ENCODE measurements around the gene HAS3. TPM values are rescaled to one million over a fixed set of nuclear protein-coding genes. Genes with fewer than 3 reads are reported as not detected.
A peak's percentile ranks its signal among the peaks of the same experiment; 100 is the strongest.

The HAS3 gene
- total RNA-seq, 1 experiment from 2014 or later, result 100 TPM

DNA sequence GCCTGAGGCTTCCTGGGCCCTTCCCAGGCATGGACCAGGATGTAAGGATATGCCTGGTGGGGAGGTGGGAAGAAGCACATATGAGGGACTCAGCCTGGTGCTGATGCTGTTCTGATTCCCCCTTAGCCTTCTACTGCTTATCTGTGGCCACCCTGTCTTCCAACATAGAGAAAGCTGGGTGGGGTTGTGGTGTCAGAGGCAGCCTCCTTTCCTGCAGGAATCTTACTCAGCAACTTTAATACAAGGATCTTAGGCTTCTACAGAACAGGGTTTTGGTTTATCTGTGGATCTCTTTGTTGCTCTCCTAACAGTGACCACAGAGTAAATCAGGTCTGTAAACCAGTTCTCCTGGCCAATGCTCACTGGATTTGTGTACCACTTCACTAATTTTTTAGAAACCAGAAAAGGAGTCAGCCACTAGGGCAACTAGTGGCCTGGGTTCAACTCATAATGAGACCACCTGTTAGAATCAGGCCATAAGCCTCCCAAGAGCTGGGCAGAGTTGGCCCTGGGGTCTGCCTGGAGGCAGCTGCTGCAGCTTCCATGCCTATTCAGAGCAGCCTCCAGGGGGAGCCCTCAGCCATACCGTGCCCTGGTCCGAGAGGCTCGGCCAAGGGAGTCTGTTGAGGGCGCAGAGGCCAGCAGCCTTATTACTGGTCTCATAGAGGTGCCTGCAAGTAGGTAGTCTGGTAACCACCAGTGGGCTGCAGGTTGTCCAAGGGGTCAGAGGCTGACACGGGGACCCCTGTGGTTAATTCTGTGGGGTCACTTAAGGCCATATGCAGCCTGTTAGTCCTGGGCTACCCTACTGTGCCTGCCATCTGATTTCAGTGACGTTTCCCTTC lies 7.1 kb downstream of the HAS3 start:
- H3K27me3 ChIP-seq (ENCODE audit: insufficient read depth, low read length), result no peaks in the 10 kb centered on the region
- H4K8ac ChIP-seq (replicated peaks; ENCODE audit: insufficient read length, low read depth, low read length), result no peak overlapping the region
- no peak overlapping the region for H3K4ac ChIP-seq (ENCODE audit: low read depth, low read length)
- no peak overlapping the region for H3K9ac ChIP-seq (ENCODE audit: extremely low read depth, insufficient read length, low read length)
- H2BK12ac ChIP-seq (ENCODE audit: insufficient read length, low read depth, low read length), result no peak overlapping the region
- Mint-ChIP-seq H3K36me3 (ENCODE audit: insufficient read depth in 1 of 3, low read depth in 3 of 3) (peaks cover 62 to 86% (median 74%) of the 10 kb centered on the region in 3 experiments), H3K4me3 (no peak overlapping the region), H3K4me1 (peaks cover 21 to 32% of the 10 kb centered on the region in 2 experiments), H3K27ac (peak overlapping the region in 2 of 3 experiments; percentile 74 to 88; a peak in 2 of 7 replicates), H3K27me3 (ENCODE audit: low read depth) (no peaks in the 10 kb centered on the region), H3K9me3 (no peaks in the 10 kb centered on the region)
- TF ChIP-seq, protein P1, sequence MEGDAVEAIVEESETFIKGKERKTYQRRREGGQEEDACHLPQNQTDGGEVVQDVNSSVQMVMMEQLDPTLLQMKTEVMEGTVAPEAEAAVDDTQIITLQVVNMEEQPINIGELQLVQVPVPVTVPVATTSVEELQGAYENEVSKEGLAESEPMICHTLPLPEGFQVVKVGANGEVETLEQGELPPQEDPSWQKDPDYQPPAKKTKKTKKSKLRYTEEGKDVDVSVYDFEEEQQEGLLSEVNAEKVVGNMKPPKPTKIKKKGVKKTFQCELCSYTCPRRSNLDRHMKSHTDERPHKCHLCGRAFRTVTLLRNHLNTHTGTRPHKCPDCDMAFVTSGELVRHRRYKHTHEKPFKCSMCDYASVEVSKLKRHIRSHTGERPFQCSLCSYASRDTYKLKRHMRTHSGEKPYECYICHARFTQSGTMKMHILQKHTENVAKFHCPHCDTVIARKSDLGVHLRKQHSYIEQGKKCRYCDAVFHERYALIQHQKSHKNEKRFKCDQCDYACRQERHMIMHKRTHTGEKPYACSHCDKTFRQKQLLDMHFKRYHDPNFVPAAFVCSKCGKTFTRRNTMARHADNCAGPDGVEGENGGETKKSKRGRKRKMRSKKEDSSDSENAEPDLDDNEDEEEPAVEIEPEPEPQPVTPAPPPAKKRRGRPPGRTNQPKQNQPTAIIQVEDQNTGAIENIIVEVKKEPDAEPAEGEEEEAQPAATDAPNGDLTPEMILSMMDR (conservative IDR thresholded peaks at IDR 0.05), result peak; percentile 95
- DNase-seq, result peak; percentile 84
- no peak overlapping the region for H3K23ac ChIP-seq (ENCODE audit: insufficient read length, low read depth, low read length)
- peaks cover 8% of the 10 kb centered on the region; the same call in 1 of the 2 replicates for H3K79me2 ChIP-seq (ENCODE audit: insufficient read depth, low read length)
- no peaks in the 10 kb centered on the region for H4K20me1 ChIP-seq (ENCODE audit: control insufficient read depth, insufficient read depth, insufficient read length)
- H3K27ac ChIP-seq (ENCODE audit: insufficient read length, low read depth, low read length), result no peak overlapping the region
- no peak overlapping the region for H3K14ac ChIP-seq (ENCODE audit: insufficient read depth, low read length)
- H2BK15ac ChIP-seq (ENCODE audit: low read depth, low read length), result no peak overlapping the region
- H4K5ac ChIP-seq (ENCODE audit: insufficient read length, low read depth, low read length), result no peak overlapping the region
- H3K9me3 ChIP-seq (ENCODE audit: control insufficient read depth, low read depth, low read length), result no peaks in the 10 kb centered on the region
- H3K4me1 ChIP-seq (ENCODE audit: insufficient read depth, low read length), result peaks cover 7% of the 10 kb centered on the region; the same call in 1 of the 2 replicates
- no peak overlapping the region for H2BK5ac ChIP-seq (ENCODE audit: insufficient read length, low read length)
- no peak overlapping the region for H4K91ac ChIP-seq (ENCODE audit: insufficient read length, low read depth, low read length)
- H3K4me2 ChIP-seq (ENCODE audit: insufficient read depth, insufficient read length, low read length), result no peak overlapping the region
- H3K56ac ChIP-seq (ENCODE audit: insufficient read length, low read depth, low read length), result no peak overlapping the region
- H3K18ac ChIP-seq (ENCODE audit: insufficient read length, low read depth, low read length), result no peak overlapping the region
- WGBS (ENCODE audit: extremely low coverage, insufficient read length, low lambda C conversion rate), result no CpG with 5 or more reads among the region's 6 CpGs
- H2AFZ ChIP-seq (ENCODE audit: low read length), result no peak overlapping the region
- H2BK120ac ChIP-seq (ENCODE audit: low read depth, low read length, poor library complexity, severe bottlenecking), result no peak overlapping the region
- H2AK5ac ChIP-seq (ENCODE audit: insufficient read length, low read length), result no peak overlapping the region
- H3K23me2 ChIP-seq (ENCODE audit: insufficient read length, low read depth, low read length, poor library complexity, severe bottlenecking), result peaks cover 9% of the 10 kb centered on the region
- no peaks in the 10 kb centered on the region for H3K79me1 ChIP-seq (ENCODE audit: insufficient read depth, low read depth, low read length, poor library complexity, severe bottlenecking)
- H3T11ph ChIP-seq (ENCODE audit: low read length), result no peak overlapping the region
- no peak overlapping the region for H2BK20ac ChIP-seq (ENCODE audit: low read depth, low read length, poor library complexity, severe bottlenecking)

Measured in H9 (cell line).